Measurements from ENCODE around the gene FRMPD4. TPM values are rescaled to one million over a fixed set of nuclear protein-coding genes. Genes with fewer than 3 reads are reported as not detected.

The FRMPD4 gene
- total RNA-seq, 3 donors from 2014 or later (not counting 1 experiment from before 2014, with no cell fraction given): not detected

- Mint-ChIP-seq H3K9me3 (peaks cover 0 to 2% of the 10 kb centered on the region in 2 donors), H3K27me3 (ENCODE audit: low read depth in 2 of 2) (no peaks in the 10 kb centered on the region), H3K4me1 (no peaks in the 10 kb centered on the region), H3K4me3 (no peak overlapping the region), H3K27ac (no peak overlapping the region), H3K36me3 (no peaks in the 10 kb centered on the region)
- no peak for TF ChIP-seq CTCF (IDR thresholded peaks at IDR 0.05)
- Histone ChIP-seq H3K36me3 (ENCODE audit: control insufficient read depth, insufficient read depth, low read length) (no peaks in the 10 kb centered on the region), H3K4me3 (ENCODE audit: low read length) (no peak overlapping the region), H3K27ac (ENCODE audit: low read length) (no peak overlapping the region), H3K27me3 (ENCODE audit: control insufficient read depth, insufficient read depth, low read length) (no peaks in the 10 kb centered on the region), H3K9me3 (ENCODE audit: control insufficient read depth, insufficient read depth, low read length) (no peaks in the 10 kb centered on the region), H3K4me1 (ENCODE audit: control insufficient read depth, insufficient read depth, low read length) (no peaks in the 10 kb centered on the region)
- intact Hi-C loops (cut with micrococcal nuclease): no loop called here
- ATAC-seq (no peak), DNase-seq (no peak)
- WGBS (ENCODE audit: insufficient coverage): no CpG with 5 or more reads among the region's 1 CpG
These were observed 111.7 kb downstream of the FRMPD4 start for GRCh38 chrX:12249997-12250396.

- Histone ChIP-seq H3K9me3 (ENCODE audit: control insufficient read depth, insufficient read depth, low read length) (no peaks in the 10 kb centered on the region), H3K4me1 (ENCODE audit: control insufficient read depth, insufficient read depth, low read length) (no peaks in the 10 kb centered on the region), H3K27me3 (ENCODE audit: control insufficient read depth, insufficient read depth, low read length) (no peaks in the 10 kb centered on the region), H3K27ac (ENCODE audit: low read length) (no peak overlapping the region), H3K36me3 (ENCODE audit: control insufficient read depth, insufficient read depth, low read length) (no peaks in the 10 kb centered on the region), H3K4me3 (ENCODE audit: low read length) (no peak overlapping the region)
- peaks cover 0 to 7% of the 10 kb centered on the region in 2 donors for H3K27me3 Mint-ChIP-seq (ENCODE audit: low read depth in 2 of 2)
- intact Hi-C loops (cut with micrococcal nuclease): no loop called here
- 62% methylated on average over 1 of the region's 1 CpG for WGBS (ENCODE audit: insufficient coverage)
- no peak for DNase-seq
- no peaks in the 10 kb centered on the region for H3K36me3 Mint-ChIP-seq
- TF ChIP-seq CTCF (IDR thresholded peaks at IDR 0.05): no peak
- no peaks in the 10 kb centered on the region for H3K4me1 Mint-ChIP-seq
- no peak overlapping the region for H3K27ac Mint-ChIP-seq
- no peak overlapping the region for H3K4me3 Mint-ChIP-seq
- no peaks in the 10 kb centered on the region for H3K9me3 Mint-ChIP-seq
- no peak for ATAC-seq
These were observed 124.9 kb downstream of the FRMPD4 start for GRCh38 chrX:12263211-12263610.

GRCh38 chrX:12269484-12269883, 131.2 kb downstream of the FRMPD4 start:
- no peaks in the 10 kb centered on the region for H3K4me1 ChIP-seq (ENCODE audit: control insufficient read depth, insufficient read depth, low read length)
- no peak overlapping the region for H3K27ac Mint-ChIP-seq
- H3K36me3 ChIP-seq (ENCODE audit: control insufficient read depth, insufficient read depth, low read length): no peaks in the 10 kb centered on the region
- ATAC-seq (no peak), DNase-seq (no peak)
- WGBS (ENCODE audit: insufficient coverage): 100% methylated on average over 1 of the region's 2 CpGs
- H3K9me3 ChIP-seq (ENCODE audit: control insufficient read depth, insufficient read depth, low read length): no peaks in the 10 kb centered on the region
- intact Hi-C loops (cut with micrococcal nuclease): no loop called here
- no peaks in the 10 kb centered on the region for H3K9me3 Mint-ChIP-seq
- H3K27ac ChIP-seq (ENCODE audit: low read length): no peak overlapping the region
- no peaks in the 10 kb centered on the region for H3K27me3 Mint-ChIP-seq (ENCODE audit: low read depth in 2 of 2)
- H3K4me3 ChIP-seq (ENCODE audit: low read length): no peak overlapping the region
- no peak for TF ChIP-seq CTCF (IDR thresholded peaks at IDR 0.05)
- no peaks in the 10 kb centered on the region for H3K27me3 ChIP-seq (ENCODE audit: control insufficient read depth, insufficient read depth, low read length)
- no peaks in the 10 kb centered on the region for H3K4me1 Mint-ChIP-seq
- H3K36me3 Mint-ChIP-seq: no peaks in the 10 kb centered on the region
- no peak overlapping the region for H3K4me3 Mint-ChIP-seq

- ATAC-seq (no peak), DNase-seq (no peak)
- Mint-ChIP-seq H3K4me1 (no peaks in the 10 kb centered on the region), H3K27ac (no peak overlapping the region), H3K9me3 (no peaks in the 10 kb centered on the region), H3K27me3 (ENCODE audit: low read depth in 2 of 2) (no peaks in the 10 kb centered on the region), H3K36me3 (no peaks in the 10 kb centered on the region), H3K4me3 (no peak overlapping the region)
- H3K9me3 ChIP-seq (ENCODE audit: control insufficient read depth, insufficient read depth, low read length): no peaks in the 10 kb centered on the region
- TF ChIP-seq CTCF (IDR thresholded peaks at IDR 0.05): no peak
- no peak overlapping the region for H3K4me3 ChIP-seq (ENCODE audit: low read length)
- H3K36me3 ChIP-seq (ENCODE audit: control insufficient read depth, insufficient read depth, low read length): no peaks in the 10 kb centered on the region
- no peak overlapping the region for H3K27ac ChIP-seq (ENCODE audit: low read length)
- no peaks in the 10 kb centered on the region for H3K27me3 ChIP-seq (ENCODE audit: control insufficient read depth, insufficient read depth, low read length)
- WGBS (ENCODE audit: insufficient coverage): 100% methylated on average over 1 of the region's 1 CpG
- no peaks in the 10 kb centered on the region for H3K4me1 ChIP-seq (ENCODE audit: control insufficient read depth, insufficient read depth, low read length)
- intact Hi-C loops (cut with micrococcal nuclease): no loop called here
These were observed 139.9 kb downstream of the FRMPD4 start for GRCh38 chrX:12278151-12278550.
